HEK293T (cell line): Measurements from ENCODE around the gene COPG2.
"Not testable (repeated sequence)": the region's sequence is repeated elsewhere in the genome, so short reads cannot be mapped to it uniquely, and the experiment has no call there.

Experiments
- CTCF ChIA-PET: fragments of 350-600 bp; formaldehyde crosslinking; extraction: SDS; loops from one replicate; lab custom pipeline; 2021; ENCODE audit warnings: antibody characterized with exemption, inconsistent platforms; lab: Yijun Ruan, JAX
- POLR2A ChIA-PET: fragments of 350-600 bp; formaldehyde crosslinking; extraction: SDS; loops from one replicate; lab custom pipeline; 2020; ENCODE audit warnings: antibody characterized with exemption, inconsistent platforms; lab: Yijun Ruan, JAX
- DNase-seq: peaks from one replicate; pipeline ENCODE4 v3.0.0; 2012; ENCODE audit warnings: mixed read lengths; ENCODE audit errors: extremely low spot score
- ARNT ChIP-seq: fragments of 450-650 bp; IDR thresholded peaks from 2 replicates; pipeline ENCODE4 v1.6.1; 2017; ENCODE audit warnings: mild to moderate bottlenecking
- BHLHE40 ChIP-seq: fragments of 450-650 bp; IDR thresholded peaks from 2 replicates; pipeline ENCODE4 v1.6.1; 2016; ENCODE audit warnings: mild to moderate bottlenecking, moderate library complexity, borderline replicate concordance
- CTBP1 ChIP-seq: fragments of 450-650 bp; IDR thresholded peaks from 2 replicates; pipeline ENCODE4 v1.6.1; 2016; ENCODE audit warnings: borderline replicate concordance
- ELF4 ChIP-seq: fragments of 450-650 bp; IDR thresholded peaks from 2 replicates; pipeline ENCODE4 v1.6.1; 2017; ENCODE audit warnings: antibody characterized with exemption
- FOXA1 ChIP-seq: fragments of 450-650 bp; IDR thresholded peaks from 2 replicates; pipeline ENCODE4 v1.6.1; 2016; ENCODE audit warnings: mild to moderate bottlenecking
- FOXK2 ChIP-seq: fragments of 450-650 bp; IDR thresholded peaks from 2 replicates; pipeline ENCODE4 v1.6.1; 2016; ENCODE audit warnings: mild to moderate bottlenecking
- FOXM1 ChIP-seq: fragments of 450-650 bp; IDR thresholded peaks from 2 replicates; pipeline ENCODE4 v1.6.1; 2017; ENCODE audit warnings: mild to moderate bottlenecking, borderline replicate concordance
- HDGF ChIP-seq: fragments of 450-650 bp; IDR thresholded peaks from 2 replicates; pipeline ENCODE4 v1.6.1; 2017; ENCODE audit warnings: antibody characterized with exemption, borderline replicate concordance
- L3MBTL2 ChIP-seq: fragments of 450-650 bp; conservative IDR thresholded peaks from 2 replicates; pipeline ENCODE4 v1.6.1; 2016; ENCODE audit warnings: mild to moderate bottlenecking
- LEF1 ChIP-seq: fragments of 450-650 bp; IDR thresholded peaks from 2 replicates; pipeline ENCODE4 v1.6.1; 2017; ENCODE audit warnings: mild to moderate bottlenecking, borderline replicate concordance
- NFRKB ChIP-seq: fragments of 450-650 bp; IDR thresholded peaks from 2 replicates; pipeline ENCODE4 v1.6.1; 2016; ENCODE audit warnings: mild to moderate bottlenecking, moderate library complexity
- PKNOX1 ChIP-seq: fragments of 450-650 bp; IDR thresholded peaks from 2 replicates; pipeline ENCODE4 v1.6.1; 2016
- SP1 ChIP-seq: fragments of 450-650 bp; IDR thresholded peaks from 2 replicates; pipeline ENCODE4 v1.6.1; 2017
- SUZ12 ChIP-seq: fragments of 450-650 bp; IDR thresholded peaks from 2 replicates; pipeline ENCODE4 v1.6.1; 2016; ENCODE audit warnings: mild to moderate bottlenecking
- TARDBP ChIP-seq: fragments of 450-650 bp; IDR thresholded peaks from 2 replicates; pipeline ENCODE4 v1.6.1; 2016
- ZNF384 ChIP-seq: fragments of 450-650 bp; IDR thresholded peaks from 2 replicates; pipeline ENCODE4 v1.6.1; 2016

COPG2 gene

GRCh38 chr7:130627775-130628174, 40.8 kb downstream of the COPG2 start:
- POLR2A ChIA-PET, result no interaction called here
- no peak for DNase-seq
- CTCF ChIA-PET, result interaction anchor here (0.6 kb wide), 1 partner anchor 830 kb away, joined by 4 read pairs; no protein-coding TSS in a partner anchor
- TF ChIP-seq SUZ12, result no peak
- TF ChIP-seq FOXM1, result no peak
- no peak for TF ChIP-seq ARNT
- no peak for TF ChIP-seq HDGF
- TF ChIP-seq TARDBP, result no peak
- no peak for TF ChIP-seq FOXK2

GRCh38 chr7:130622866-130623265, 45.7 kb downstream of the COPG2 start:
- ChIA-PET POLR2A (no interaction called here), CTCF (no interaction called here)
- no peak for TF ChIP-seq ELF4
- no peak for TF ChIP-seq HDGF
- TF ChIP-seq L3MBTL2, result no peak
- TF ChIP-seq ZNF384, result no peak
- TF ChIP-seq FOXK2, result no peak
- no peak for TF ChIP-seq ARNT
- TF ChIP-seq TARDBP, result no peak
- no peak for TF ChIP-seq CTBP1
- TF ChIP-seq FOXA1, result no peak
- TF ChIP-seq FOXM1, result no peak
- no peak for TF ChIP-seq NFRKB
- no peak for TF ChIP-seq SUZ12
- TF ChIP-seq LEF1, result no peak
- TF ChIP-seq BHLHE40, result no peak
- no peak for TF ChIP-seq SP1
- no peak for TF ChIP-seq PKNOX1
- no peak for DNase-seq

DNA sequence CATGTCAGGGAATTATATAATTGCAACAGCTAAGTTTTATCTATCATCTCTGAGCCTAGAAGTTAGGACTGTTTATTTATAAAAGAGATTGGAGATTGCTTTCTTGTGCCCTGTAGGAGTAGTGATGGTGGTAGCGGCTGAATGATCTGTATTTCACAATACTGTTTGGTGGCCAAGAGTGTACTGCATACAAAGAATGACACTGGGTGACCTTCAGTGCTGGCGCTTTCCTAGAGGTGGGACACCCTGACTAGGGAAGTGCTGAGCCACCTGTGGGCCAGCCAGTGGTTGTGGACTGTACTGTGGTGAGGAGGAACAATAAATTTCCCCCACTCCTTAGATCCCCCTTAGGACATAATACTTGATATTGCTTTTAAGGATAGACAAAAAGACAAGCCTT, 53.0 kb downstream of the COPG2 start:
- ChIA-PET CTCF (no interaction called here), POLR2A (no interaction called here)
- DNase-seq, result no peak
- no peak for TF ChIP-seq LEF1
- TF ChIP-seq ZNF384, result no peak
- TF ChIP-seq FOXM1, result no peak
- TF ChIP-seq ELF4, result no peak
- no peak for TF ChIP-seq SUZ12
- no peak for TF ChIP-seq NFRKB
- TF ChIP-seq SP1, result no peak
- TF ChIP-seq ARNT, result no peak
- no peak for TF ChIP-seq BHLHE40
- TF ChIP-seq FOXK2, result no peak
- no peak for TF ChIP-seq HDGF
- no peak for TF ChIP-seq L3MBTL2

GRCh38 chr7:130614449-130614848, 54.1 kb downstream of the COPG2 start:
- no peak for TF ChIP-seq ELF4
- TF ChIP-seq PKNOX1, result no peak
- no peak for TF ChIP-seq NFRKB
- no peak for TF ChIP-seq TARDBP
- no peak for TF ChIP-seq SP1
- TF ChIP-seq CTBP1, result no peak
- no peak for TF ChIP-seq ARNT
- TF ChIP-seq L3MBTL2, result no peak
- TF ChIP-seq LEF1, result no peak
- TF ChIP-seq BHLHE40, result no peak
- TF ChIP-seq FOXA1, result no peak
- TF ChIP-seq HDGF, result no peak
- no peak for TF ChIP-seq ZNF384
- no peak for TF ChIP-seq SUZ12
- TF ChIP-seq FOXM1, result no peak
- ChIA-PET POLR2A (interaction anchor here (0.5 kb wide), 1 partner anchor 1082 kb away, joined by 3 read pairs; no protein-coding TSS in a partner anchor), CTCF (no interaction called here)
- no peak for DNase-seq

GRCh38 chr7:130611218-130611617, 57.3 kb downstream of the COPG2 start:
- CTCF ChIA-PET, result no interaction called here
- DNase-seq, result no peak
- POLR2A ChIA-PET, result no interaction called here
- TF ChIP-seq TARDBP, result no peak

- CTCF ChIA-PET, POLR2A ChIA-PET, DNase-seq: not testable (repeated sequence)
These were observed 61.5 kb downstream of the COPG2 start for GRCh38 chr7:130607066-130607465.

DNA sequence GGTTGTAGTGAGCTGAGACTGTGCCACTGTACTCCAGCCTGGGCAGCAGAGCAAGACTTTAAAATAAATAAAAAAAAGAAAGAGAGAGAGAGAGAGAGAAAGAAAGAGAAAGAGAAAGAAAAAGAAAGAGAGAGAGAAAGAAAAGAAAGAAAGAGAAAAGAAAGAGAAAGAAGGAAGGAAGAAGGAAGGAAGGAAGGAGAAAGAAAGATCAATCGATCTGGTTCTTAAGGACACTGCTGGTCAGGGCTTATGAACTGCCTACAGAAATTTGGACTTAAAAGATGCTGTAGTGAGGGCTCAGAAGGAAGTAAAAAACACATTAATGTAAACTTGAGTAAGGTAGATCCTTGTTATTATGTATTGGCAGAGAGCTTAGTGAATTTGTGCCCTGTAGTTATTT, 62.4 kb downstream of the COPG2 start:
- CTCF ChIA-PET, result no interaction called here
- POLR2A ChIA-PET, result no interaction called here
- TF ChIP-seq ARNT, result no peak
- no peak for TF ChIP-seq FOXA1
- no peak for TF ChIP-seq CTBP1
- no peak for TF ChIP-seq SUZ12
- TF ChIP-seq HDGF, result no peak
- no peak for TF ChIP-seq ELF4
- TF ChIP-seq LEF1, result no peak
- no peak for TF ChIP-seq PKNOX1
- no peak for TF ChIP-seq NFRKB
- no peak for TF ChIP-seq FOXM1
- no peak for TF ChIP-seq TARDBP
- TF ChIP-seq FOXK2, result no peak
- TF ChIP-seq L3MBTL2, result no peak
- no peak for TF ChIP-seq ZNF384
- no peak for TF ChIP-seq SP1
- no peak for TF ChIP-seq BHLHE40
- DNase-seq, result no peak
